HG03342 (cell line): ENCODE results near the gene DNAI2.

ENCODE experiments used
- ATAC-seq: cut with Tn5 transposase; IDR thresholded peaks from one replicate; pipeline ENCODE4 v1.9.1; 2021; ENCODE audit warnings: mild to moderate bottlenecking, moderate library complexity; ENCODE audit not compliant: unreplicated experiment

DNAI2 gene

DNA sequence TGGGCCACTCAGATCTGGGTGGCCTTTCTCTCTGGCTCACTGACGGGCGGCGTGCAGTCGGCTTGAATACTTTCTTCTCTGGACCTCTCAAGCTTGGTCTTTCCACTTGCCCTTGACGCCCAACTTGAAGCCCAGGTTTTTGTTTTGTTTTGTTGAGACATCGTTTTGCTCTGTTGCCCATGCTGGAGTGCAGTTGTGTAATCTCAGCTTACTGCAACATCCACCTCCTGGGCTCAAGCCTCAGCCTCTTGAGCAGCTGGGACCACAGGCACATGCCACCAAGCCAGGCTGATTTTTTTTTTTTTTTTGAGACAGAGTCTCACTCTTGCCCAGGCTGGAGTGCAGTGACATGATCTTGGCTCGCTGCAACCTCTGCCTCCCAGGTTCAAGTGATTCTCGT is 29.3 kb downstream of the DNAI2 start:
- no peak for ATAC-seq

DNA sequence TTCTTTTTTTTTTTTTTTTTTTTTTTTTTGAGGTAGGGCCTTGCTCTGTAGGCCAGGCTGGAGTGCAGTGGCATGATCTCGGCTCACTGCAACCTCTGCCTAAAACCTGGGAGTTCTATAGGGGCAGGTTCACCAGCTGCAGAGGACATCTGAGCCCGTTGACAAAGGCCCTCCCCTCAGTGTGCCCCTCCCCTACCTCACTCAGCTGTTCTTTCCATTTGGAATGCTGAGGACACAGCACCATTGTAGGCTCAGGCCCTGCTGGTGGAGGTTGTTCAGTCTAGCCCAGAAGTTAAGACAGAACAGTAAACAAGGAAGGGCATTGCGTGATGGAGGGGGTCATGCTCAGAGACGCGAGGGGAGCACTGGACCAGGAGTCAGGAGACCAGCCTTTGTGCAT is 30.1 kb downstream of the DNAI2 start:
- no peak for ATAC-seq

DNA sequence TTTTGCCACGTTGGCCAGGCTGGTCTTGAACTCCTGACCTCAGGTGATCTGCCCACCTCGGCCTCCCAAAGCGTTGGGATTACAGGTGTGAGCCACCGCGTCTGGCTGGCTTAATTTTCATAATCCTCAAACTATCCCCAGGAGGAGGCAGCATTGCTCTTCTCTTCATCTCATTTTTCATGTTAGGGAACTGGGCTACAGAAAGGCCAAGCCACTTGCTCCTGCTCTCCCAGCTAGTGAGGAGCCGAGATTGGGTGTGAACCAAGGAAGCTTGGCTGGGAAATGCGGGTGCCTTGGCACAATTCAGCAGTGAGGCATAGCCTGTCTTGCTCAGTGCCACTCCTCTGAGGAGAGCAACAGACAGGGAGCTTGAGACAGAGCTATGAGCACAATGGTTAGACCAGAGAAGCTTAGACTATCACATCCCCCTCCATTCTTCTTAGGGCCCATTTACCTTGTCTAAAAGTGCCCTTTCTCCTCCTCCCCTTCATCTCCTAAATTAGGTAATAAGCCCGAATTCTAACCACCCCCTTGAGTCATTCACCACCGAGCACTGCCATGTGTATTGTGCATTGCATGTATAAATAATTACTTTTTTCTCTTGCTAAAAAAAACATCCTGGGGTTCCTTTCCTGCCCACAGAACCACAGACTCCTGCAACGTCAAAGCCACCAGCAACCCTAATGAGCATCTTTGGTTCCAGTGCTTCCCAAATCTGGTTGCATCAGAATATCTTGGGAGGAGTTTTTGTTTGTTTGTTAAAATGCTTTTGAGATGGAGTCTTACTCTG is 32.0 kb downstream of the DNAI2 start:
- no peak for ATAC-seq

- no peak for ATAC-seq
Observed at GRCh38 chr17:74307984-74308773, 34.1 kb downstream of the DNAI2 start.

- no peak for ATAC-seq
Observed at GRCh38 chr17:74309902-74310301, 35.9 kb downstream of the DNAI2 start.

DNA sequence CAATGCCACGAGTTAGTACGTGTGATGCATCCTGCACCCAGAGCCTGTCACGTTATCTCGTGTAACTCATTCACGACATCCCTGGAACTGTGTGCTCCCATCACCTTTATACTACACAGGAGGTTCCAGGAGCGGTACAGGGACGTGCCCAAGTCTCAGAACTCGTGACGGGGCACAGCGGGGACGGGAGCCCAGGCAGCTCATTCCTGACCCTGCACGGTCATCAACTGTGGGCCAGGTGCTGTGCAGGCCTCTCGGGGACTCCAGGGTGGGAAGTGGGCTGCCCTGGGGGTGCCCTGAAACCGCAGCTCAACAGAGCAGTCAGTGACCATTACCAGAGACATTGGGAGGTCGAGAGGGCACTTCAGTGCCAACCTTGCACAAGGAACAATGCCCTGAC is 40.8 kb downstream of the DNAI2 start:
- ATAC-seq: no peak

- no peak for ATAC-seq
Observed at GRCh38 chr17:74316220-74316619, 42.2 kb downstream of the DNAI2 start.

DNA sequence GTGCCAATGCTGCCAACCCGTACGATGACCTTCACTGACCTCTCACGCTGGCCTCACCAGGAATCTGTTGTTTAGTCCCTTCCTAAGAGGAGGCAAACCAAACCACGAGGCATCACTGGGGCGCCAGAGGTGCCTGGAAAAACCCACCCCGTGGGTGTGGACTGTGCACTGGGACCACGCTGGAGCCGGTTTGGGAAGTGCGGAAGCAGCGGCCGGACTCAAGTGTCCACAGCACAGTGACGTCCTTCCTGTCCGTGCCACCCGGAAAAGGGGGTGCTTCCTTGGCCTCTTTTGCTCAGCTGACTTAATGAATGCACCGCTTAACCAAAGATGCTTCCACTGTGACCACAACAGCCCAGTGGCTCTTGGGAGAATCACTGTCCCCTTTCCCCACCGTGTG is 43.0 kb downstream of the DNAI2 start:
- ATAC-seq: no peak

DNA sequence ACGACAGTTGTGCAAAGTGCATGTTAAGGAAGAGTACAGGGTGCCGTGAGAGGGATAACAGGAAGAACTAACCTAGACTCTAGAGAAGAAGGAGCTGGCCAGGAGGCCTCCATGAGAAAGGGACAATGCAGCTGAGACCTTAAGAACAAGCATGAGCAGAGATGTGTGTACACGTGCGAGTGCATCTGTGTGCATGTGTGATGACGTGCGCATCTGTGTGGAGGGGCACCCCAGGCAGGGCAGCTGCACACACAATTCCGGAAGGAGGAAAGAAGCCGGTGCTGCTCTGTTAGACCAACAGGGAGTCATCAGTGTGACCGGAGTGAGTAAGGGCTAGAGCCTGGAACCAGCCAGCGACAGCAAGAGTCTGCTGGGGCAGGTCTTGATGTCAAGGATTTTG is 44.4 kb downstream of the DNAI2 start:
- no peak for ATAC-seq

- ATAC-seq: no peak
Observed at GRCh38 chr17:74324521-74324920, 50.5 kb downstream of the DNAI2 start.

- ATAC-seq: no peak
Observed at GRCh38 chr17:74325376-74325742, 51.3 kb downstream of the DNAI2 start.

- no peak for ATAC-seq
Observed at GRCh38 chr17:74325743-74326379, 51.8 kb downstream of the DNAI2 start, which contains the start of gene KIF19. Gene KIF19, plus strand, starts transcription at chr17:74326226. Its CDS starts 124 bp downstream, at chr17:74326350.

DNA sequence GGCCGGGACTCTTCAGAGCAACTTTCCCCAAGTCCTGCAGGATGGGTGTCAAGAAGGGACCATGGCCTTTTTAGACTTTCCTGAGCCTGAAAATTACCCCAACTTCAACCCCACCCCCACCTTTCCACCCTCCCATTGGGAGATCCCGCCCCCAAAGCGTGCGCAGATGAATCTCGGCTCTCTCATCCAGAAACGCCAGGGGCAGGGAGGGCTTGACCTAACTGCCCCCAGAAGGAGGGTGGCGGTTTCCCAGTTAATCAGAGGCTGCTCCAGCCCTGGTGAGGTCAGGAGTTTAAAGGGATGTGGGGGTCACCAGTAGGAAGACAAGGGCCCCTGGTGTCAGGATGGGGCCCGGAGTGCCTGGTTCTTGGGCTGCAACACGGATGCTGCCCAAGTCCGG is 52.5 kb downstream of the DNAI2 start:
- ATAC-seq: no peak

DNA sequence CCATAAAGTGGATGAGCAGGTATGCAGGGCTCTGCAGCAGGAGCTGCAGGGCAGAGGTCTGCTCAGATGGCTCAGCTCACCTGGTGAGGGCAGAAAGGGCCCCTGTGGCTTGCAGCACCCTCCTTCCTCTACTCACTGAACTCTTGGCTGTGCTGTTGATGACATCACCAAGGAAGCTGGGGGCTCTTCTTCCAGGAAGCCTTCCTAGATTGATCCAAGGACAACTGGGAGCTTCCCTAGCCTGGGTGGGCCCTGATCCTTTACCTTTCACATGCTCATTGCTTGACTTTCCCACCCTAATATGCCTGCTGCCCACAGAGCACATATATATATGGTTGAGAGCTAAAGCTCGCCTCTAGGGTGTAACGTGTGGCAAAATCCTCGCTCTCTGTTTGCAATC is 54.5 kb downstream of the DNAI2 start:
- no peak for ATAC-seq

DNA sequence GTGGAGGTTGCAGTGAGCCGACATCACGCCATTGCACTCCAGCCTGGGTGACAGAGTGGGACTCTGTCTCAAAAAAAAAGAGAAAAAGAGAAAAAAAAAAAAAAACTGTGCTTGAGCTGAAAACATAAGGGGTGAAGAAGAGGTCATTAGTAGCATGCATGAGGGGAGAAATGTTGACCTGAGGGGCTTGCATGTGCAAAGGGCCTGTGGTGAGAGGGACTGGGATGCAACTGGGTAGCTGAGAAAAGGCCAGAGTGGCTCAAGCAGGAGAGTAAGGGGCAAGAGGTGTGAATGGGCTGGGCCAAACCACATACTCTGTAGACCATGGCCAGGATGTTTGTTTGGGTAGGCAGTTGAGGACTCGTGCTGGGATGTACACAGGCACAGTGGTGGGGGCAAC is 55.3 kb downstream of the DNAI2 start:
- ATAC-seq: no peak

GRCh38 chr17:74330446-74330845 is 56.4 kb downstream of the DNAI2 start:
- no peak for ATAC-seq

DNA sequence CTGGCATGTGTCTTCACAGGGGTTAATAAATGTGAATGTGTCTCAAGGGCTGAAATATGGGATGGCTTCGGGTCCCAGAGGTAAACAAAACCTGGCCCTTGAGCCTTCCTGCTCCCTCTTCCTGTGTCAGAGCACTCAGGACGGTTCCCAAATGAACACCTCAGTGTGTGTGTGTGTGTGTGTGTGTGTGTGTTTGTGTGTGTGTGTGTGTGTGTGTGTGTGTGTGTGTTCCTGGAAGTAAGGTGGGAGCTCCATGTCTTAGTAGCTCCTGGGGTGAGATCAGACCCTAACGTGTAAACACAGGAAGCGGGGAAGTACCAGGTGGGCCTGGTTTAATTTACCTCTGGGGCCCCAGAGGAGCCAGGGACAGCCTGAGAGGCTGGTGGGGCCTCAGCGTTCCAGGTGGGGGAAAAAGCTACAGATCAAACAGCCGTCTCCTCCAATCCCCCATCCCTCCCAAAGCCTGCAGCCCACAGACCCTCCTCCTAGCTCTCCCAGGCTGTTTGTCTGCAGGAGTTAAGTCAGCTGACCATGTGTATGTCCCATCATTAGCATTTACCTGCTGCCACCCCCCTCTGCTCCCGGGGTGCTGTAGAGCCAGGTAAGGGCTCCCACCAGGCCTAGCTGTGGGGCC is 58.1 kb downstream of the DNAI2 start:
- no peak for ATAC-seq

GRCh38 chr17:74332763-74333283 is 58.8 kb downstream of the DNAI2 start:
- no peak for ATAC-seq

DNA sequence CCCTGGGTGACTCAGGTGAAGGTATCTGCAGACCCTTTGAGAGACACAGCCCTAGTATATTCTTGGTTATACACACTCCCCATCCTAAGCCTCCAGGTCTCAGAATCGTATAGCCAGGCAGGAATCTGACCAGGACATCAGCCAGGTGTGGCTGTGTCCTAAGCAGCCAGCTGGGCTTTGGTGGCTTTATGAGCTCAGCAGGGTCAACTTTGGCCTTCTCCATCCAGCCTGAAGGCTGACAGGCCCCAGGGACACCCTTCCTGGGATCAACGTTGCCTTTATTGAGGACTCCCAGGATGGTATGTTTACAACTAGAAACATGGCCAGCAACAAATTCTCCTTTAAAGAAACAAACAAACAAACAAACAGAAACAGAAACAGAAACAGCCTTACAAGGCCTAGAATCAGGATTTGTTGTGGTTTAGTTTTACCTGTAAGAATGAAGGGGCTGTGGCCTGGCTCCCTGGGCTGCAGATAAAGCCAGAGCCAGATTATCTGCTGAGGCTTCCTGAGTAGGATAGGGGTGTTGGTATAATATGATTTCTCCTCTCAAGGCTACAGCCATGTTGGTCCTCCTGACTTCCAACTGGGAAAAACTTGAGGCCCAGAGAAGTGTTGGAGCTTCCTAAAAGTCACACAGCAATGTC is 60.5 kb downstream of the DNAI2 start:
- peak; percentile 44 for ATAC-seq

- ATAC-seq: no peak
Observed at GRCh38 chr17:74335529-74336062, 61.6 kb downstream of the DNAI2 start.
